ENCODE results near the gene MCF2L.

DNA sequence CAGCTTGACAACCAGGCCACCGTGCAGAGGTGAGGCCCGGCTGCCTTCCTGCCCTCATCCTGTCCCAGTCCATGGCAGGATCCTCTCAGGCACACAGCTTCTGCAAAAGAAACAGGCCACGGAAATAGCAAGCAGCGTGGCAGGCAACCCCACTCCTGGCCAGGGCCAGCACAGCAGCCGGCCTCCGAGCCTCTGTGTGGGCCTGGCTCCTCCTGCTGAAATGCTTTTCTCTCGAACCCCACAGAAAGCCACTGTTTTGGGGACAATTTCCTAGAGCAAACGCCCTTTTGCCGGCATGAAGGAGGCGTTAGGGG is 97.1 kb downstream of the MCF2L start:
- TF ChIP-seq, protein P1, sequence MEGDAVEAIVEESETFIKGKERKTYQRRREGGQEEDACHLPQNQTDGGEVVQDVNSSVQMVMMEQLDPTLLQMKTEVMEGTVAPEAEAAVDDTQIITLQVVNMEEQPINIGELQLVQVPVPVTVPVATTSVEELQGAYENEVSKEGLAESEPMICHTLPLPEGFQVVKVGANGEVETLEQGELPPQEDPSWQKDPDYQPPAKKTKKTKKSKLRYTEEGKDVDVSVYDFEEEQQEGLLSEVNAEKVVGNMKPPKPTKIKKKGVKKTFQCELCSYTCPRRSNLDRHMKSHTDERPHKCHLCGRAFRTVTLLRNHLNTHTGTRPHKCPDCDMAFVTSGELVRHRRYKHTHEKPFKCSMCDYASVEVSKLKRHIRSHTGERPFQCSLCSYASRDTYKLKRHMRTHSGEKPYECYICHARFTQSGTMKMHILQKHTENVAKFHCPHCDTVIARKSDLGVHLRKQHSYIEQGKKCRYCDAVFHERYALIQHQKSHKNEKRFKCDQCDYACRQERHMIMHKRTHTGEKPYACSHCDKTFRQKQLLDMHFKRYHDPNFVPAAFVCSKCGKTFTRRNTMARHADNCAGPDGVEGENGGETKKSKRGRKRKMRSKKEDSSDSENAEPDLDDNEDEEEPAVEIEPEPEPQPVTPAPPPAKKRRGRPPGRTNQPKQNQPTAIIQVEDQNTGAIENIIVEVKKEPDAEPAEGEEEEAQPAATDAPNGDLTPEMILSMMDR (IDR thresholded peaks at IDR 0.05), result no peak
- no peak for TF ChIP-seq POLR2A (IDR thresholded peaks at IDR 0.05)
